ENCODE measurements around the gene KDM4C. TPM values are rescaled to one million over a fixed set of nuclear protein-coding genes. Genes with fewer than 3 reads are reported as not detected.

Gene KDM4C
- total and polyA plus RNA-seq, 2 donors (not counting 1 experiment from before 2014, with no cell fraction given): 49.7 to 141 TPM

DNA sequence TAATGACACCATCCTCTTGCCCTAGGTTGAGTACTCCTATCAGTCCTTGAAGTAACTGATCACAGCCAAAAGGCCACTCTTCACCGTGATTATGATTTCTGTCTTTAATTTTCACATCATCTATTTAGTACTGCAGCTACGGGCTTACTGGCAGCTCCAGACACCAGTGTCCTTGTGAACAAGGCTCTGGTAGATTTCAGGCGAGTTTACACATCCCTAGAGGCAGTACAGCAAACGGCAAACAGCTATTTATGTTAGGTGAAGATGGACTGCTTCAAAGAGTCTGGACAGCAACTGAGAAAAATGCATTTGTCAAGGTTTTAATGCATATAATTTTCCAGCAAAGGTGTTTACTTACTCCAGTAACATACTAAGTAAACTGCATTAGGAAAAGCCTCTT, 396.9 kb downstream of the KDM4C start:
- POLR2A ChIA-PET: no interaction called here
- intact Hi-C loops (cut with micrococcal nuclease): no loop called here
- 87% methylated on average over 2 of the region's 4 CpGs for WGBS (ENCODE audit: insufficient coverage)
- H3K27me3 Mint-ChIP-seq: no peaks in the 10 kb centered on the region
- Histone ChIP-seq H3K4me3 (ENCODE audit: control extremely low read depth in 1 of 5, extremely low read depth in 1 of 5, insufficient read depth in 1 of 5, low read depth in 2 of 5, low read length in 4 of 5) (no peak overlapping the region), H2AFZ (ENCODE audit: insufficient read depth, low read depth, low read length, poor library complexity, severe bottlenecking) (no peak overlapping the region), H3K9ac (ENCODE audit: low read length) (no peak overlapping the region), H3K9me3 (ENCODE audit: control extremely low read depth in 1 of 3, control insufficient read depth in 2 of 3, insufficient read depth in 1 of 3, low read length in 2 of 3) (no peaks in the 10 kb centered on the region), H3K4me2 (replicated peaks; ENCODE audit: low read depth, low read length, poor library complexity, severe bottlenecking) (no peak overlapping the region), H3K79me2 (ENCODE audit: control insufficient read depth, insufficient read depth, low read length) (peaks cover 14% of the 10 kb centered on the region), H3K36me3 (replicated peaks in 1 of 2; ENCODE audit: control extremely low read depth in 1 of 2, control insufficient read depth in 1 of 2, extremely low read depth in 1 of 2, insufficient read depth in 2 of 2, low read length in 1 of 2) (peaks cover 4 to 22% of the 10 kb centered on the region in 2 experiments), H3K27ac (ENCODE audit: low read length in 2 of 2) (no peak overlapping the region), H3K4me1 (ENCODE audit: control insufficient read depth in 2 of 2, insufficient read depth in 2 of 2, low read length in 2 of 2) (peaks cover 9 to 10% of the 10 kb centered on the region in 2 donors), H3K27me3 (replicated peaks in 1 of 4; ENCODE audit: control extremely low read depth in 1 of 4, control insufficient read depth in 3 of 4, insufficient read depth in 4 of 4, low read length in 3 of 4) (no peaks in the 10 kb centered on the region), H4K20me1 (ENCODE audit: control insufficient read depth, insufficient read depth, low read length, poor library complexity, severe bottlenecking) (peaks cover 8% of the 10 kb centered on the region)
- no peaks in the 10 kb centered on the region for H3K9me3 Mint-ChIP-seq (ENCODE audit: insufficient read depth)
- no peak overlapping the region for H3K4me3 Mint-ChIP-seq
- H3K4me1 Mint-ChIP-seq: peaks cover 33% of the 10 kb centered on the region
- no peak overlapping the region for H3K27ac Mint-ChIP-seq
- CTCF ChIA-PET: no interaction called here
- DNase-seq: no peak
- no peak for TF ChIP-seq EZH2 (IDR thresholded peaks at IDR 0.05; ENCODE audit: borderline replicate concordance, insufficient read depth, low read depth, low read length, poor library complexity, severe bottlenecking)
- TF ChIP-seq, protein P1, sequence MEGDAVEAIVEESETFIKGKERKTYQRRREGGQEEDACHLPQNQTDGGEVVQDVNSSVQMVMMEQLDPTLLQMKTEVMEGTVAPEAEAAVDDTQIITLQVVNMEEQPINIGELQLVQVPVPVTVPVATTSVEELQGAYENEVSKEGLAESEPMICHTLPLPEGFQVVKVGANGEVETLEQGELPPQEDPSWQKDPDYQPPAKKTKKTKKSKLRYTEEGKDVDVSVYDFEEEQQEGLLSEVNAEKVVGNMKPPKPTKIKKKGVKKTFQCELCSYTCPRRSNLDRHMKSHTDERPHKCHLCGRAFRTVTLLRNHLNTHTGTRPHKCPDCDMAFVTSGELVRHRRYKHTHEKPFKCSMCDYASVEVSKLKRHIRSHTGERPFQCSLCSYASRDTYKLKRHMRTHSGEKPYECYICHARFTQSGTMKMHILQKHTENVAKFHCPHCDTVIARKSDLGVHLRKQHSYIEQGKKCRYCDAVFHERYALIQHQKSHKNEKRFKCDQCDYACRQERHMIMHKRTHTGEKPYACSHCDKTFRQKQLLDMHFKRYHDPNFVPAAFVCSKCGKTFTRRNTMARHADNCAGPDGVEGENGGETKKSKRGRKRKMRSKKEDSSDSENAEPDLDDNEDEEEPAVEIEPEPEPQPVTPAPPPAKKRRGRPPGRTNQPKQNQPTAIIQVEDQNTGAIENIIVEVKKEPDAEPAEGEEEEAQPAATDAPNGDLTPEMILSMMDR (IDR thresholded peaks at IDR 0.05): no peak
- ATAC-seq (ENCODE audit: low read depth): no peak

DNA sequence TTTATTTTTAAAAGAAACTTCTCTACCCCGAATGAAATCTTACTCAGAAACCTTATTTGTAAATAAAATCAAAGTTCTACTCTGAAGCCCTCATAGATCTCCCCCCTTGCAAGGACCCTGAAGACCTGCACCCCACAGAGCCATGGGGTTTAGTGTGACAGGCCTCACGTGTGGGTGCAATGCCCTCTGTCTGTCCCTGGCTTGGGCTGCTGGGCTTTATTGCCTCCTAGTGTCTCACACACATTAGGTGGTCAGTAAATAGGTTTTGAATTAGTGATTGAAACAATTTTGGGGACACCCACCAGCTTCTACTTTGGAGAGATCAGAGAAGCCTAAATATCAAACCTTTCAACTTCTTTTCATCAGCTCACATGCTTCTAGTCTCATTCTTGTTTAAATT, 403.7 kb downstream of the KDM4C start:
- Histone ChIP-seq H2AFZ (ENCODE audit: insufficient read depth, low read depth, low read length, poor library complexity, severe bottlenecking) (no peak overlapping the region), H3K36me3 (replicated peaks in 1 of 2; ENCODE audit: control extremely low read depth in 1 of 2, control insufficient read depth in 1 of 2, extremely low read depth in 1 of 2, insufficient read depth in 2 of 2, low read length in 1 of 2) (peaks cover 0 to 44% of the 10 kb centered on the region in 2 experiments), H3K27ac (ENCODE audit: low read length in 2 of 2) (no peak overlapping the region), H3K79me2 (ENCODE audit: control insufficient read depth, insufficient read depth, low read length) (no peaks in the 10 kb centered on the region), H3K27me3 (replicated peaks in 1 of 4; ENCODE audit: control extremely low read depth in 1 of 4, control insufficient read depth in 3 of 4, insufficient read depth in 4 of 4, low read length in 3 of 4) (no peaks in the 10 kb centered on the region), H3K4me3 (ENCODE audit: control extremely low read depth in 1 of 5, extremely low read depth in 1 of 5, insufficient read depth in 1 of 5, low read depth in 2 of 5, low read length in 4 of 5) (no peak overlapping the region), H4K20me1 (ENCODE audit: control insufficient read depth, insufficient read depth, low read length, poor library complexity, severe bottlenecking) (peaks cover 31% of the 10 kb centered on the region), H3K4me2 (replicated peaks; ENCODE audit: low read depth, low read length, poor library complexity, severe bottlenecking) (no peak overlapping the region), H3K9ac (ENCODE audit: low read length) (no peak overlapping the region), H3K4me1 (ENCODE audit: control insufficient read depth in 2 of 2, insufficient read depth in 2 of 2, low read length in 2 of 2) (no peaks in the 10 kb centered on the region), H3K9me3 (ENCODE audit: control extremely low read depth in 1 of 3, control insufficient read depth in 2 of 3, insufficient read depth in 1 of 3, low read length in 2 of 3) (no peaks in the 10 kb centered on the region)
- H3K4me1 Mint-ChIP-seq: peaks cover 12% of the 10 kb centered on the region
- ATAC-seq (ENCODE audit: low read depth): no peak
- H3K27ac Mint-ChIP-seq: peak overlapping the region; percentile 6
- DNase-seq: no peak
- H3K27me3 Mint-ChIP-seq: no peaks in the 10 kb centered on the region
- ChIA-PET POLR2A (no interaction called here), CTCF (no interaction called here)
- intact Hi-C loops (cut with micrococcal nuclease): no loop called here
- no peaks in the 10 kb centered on the region for H3K9me3 Mint-ChIP-seq (ENCODE audit: insufficient read depth)
- H3K4me3 Mint-ChIP-seq: no peak overlapping the region
- WGBS (ENCODE audit: insufficient coverage): 67% methylated on average over 1 of the region's 2 CpGs
- TF ChIP-seq, protein P1 (IDR thresholded peaks at IDR 0.05): no peak
